HCT116 (cell line): ENCODE measurements around the gene UCN2.

ENCODE experiments used
- ATF3 ChIP-seq: IDR thresholded peaks from 2 replicates; pipeline ENCODE4 v1.6.1; 2012
- CBX3 ChIP-seq: IDR thresholded peaks from 2 replicates; pipeline ENCODE4 v1.6.1; 2012; ENCODE audit warnings: low read depth
- CTCF ChIP-seq, 3 experiments: fragments of 200-600 bp in 1 of 3; sonication (generic) in 1 of 3; IDR thresholded peaks in 2 of 3; conservative IDR thresholded peaks in 1 of 3; 2 replicates each; pipeline ENCODE4 v1.5.1; 2012 to 2017; ENCODE audit warnings: low read depth in 2 of 3, low read length in 2 of 3, antibody characterized with exemption in 1 of 3, borderline replicate concordance in 1 of 3, control low read depth in 1 of 3, mild to moderate bottlenecking in 1 of 3, mixed read lengths in 1 of 3, mixed run types in 1 of 3, moderate library complexity in 1 of 3; ENCODE audit not compliant: insufficient read depth in 1 of 3
- EGR1 ChIP-seq: IDR thresholded peaks from 2 replicates; pipeline ENCODE4 v1.6.1; 2012; ENCODE audit warnings: low read depth
- EZH2 ChIP-seq: fragments of 200-600 bp; sonication (generic); IDR thresholded peaks from 2 replicates; pipeline ENCODE4 v1.6.1; 2017; ENCODE audit warnings: antibody characterized with exemption, mixed run types
- JUND ChIP-seq: IDR thresholded peaks from 2 replicates; pipeline ENCODE4 v1.6.1; 2012
- POLR2AphosphoS5 ChIP-seq: IDR thresholded peaks from 2 replicates; pipeline ENCODE4 v1.6.1; 2011; ENCODE audit warnings: mild to moderate bottlenecking, low read depth, low read length, moderate library complexity
- TCF7L2 ChIP-seq: IDR thresholded peaks from 2 replicates; pipeline ENCODE4 v1.7.0; 2011; ENCODE audit warnings: borderline replicate concordance, inconsistent platforms; ENCODE audit not compliant: insufficient read depth, insufficient read length; ENCODE audit errors: extremely low read depth
- ZNF274 ChIP-seq: fragments of 200-500 bp; sonication (Bioruptor generic); IDR thresholded peaks from 2 replicates; pipeline ENCODE4 v1.6.1; 2014; ENCODE audit warnings: mild to moderate bottlenecking, low read depth, low read length, inconsistent platforms
- TF ChIP-seq, protein P1 (sequence below): IDR thresholded peaks from 2 replicates; pipeline ENCODE4 v1.6.1; 2011; ENCODE audit warnings: mild to moderate bottlenecking, low read length, moderate library complexity; ENCODE audit not compliant: insufficient replicate concordance; ENCODE audit errors: extremely low read depth

DNA sequence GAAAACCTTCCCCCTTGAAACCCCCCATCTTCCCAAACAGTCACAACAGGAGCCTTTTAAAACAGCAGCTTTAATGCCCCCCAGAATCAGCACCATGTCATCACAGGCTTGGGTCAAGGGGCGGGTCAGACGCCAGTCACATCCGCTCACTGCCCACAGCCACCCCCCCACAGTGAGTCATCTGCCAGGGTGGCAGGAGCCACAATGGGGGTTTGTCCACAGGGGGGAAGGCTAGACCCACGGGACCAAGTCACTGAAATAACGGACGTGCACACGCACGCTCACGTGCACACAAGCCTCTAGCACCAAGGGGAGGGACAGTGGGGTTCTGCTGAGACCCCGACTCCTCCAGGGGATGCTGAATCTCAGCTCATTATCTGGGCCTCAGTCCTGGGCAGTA, 441 bp upstream of the UCN2 start:
- no peak for TF ChIP-seq JUND
- no peak for TF ChIP-seq CTCF (IDR thresholded peaks at IDR 0.05 in 2 of 3, conservative IDR thresholded peaks at IDR 0.05 in 1 of 3; ENCODE audit: borderline replicate concordance in 1 of 3, insufficient read depth in 1 of 3, low read depth in 2 of 3, low read length in 2 of 3)
- TF ChIP-seq ATF3: no peak
- peak; percentile 31; the same call in 1 of the 2 replicates for TF ChIP-seq POLR2AphosphoS5
- TF ChIP-seq CBX3: no peak
- TF ChIP-seq TCF7L2: no peak
- TF ChIP-seq ZNF274: no peak
- TF ChIP-seq, protein P1, sequence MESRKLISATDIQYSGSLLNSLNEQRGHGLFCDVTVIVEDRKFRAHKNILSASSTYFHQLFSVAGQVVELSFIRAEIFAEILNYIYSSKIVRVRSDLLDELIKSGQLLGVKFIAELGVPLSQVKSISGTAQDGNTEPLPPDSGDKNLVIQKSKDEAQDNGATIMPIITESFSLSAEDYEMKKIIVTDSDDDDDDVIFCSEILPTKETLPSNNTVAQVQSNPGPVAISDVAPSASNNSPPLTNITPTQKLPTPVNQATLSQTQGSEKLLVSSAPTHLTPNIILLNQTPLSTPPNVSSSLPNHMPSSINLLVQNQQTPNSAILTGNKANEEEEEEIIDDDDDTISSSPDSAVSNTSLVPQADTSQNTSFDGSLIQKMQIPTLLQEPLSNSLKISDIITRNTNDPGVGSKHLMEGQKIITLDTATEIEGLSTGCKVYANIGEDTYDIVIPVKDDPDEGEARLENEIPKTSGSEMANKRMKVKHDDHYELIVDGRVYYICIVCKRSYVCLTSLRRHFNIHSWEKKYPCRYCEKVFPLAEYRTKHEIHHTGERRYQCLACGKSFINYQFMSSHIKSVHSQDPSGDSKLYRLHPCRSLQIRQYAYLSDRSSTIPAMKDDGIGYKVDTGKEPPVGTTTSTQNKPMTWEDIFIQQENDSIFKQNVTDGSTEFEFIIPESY: no peak
- TF ChIP-seq EZH2: no peak
- no peak for TF ChIP-seq EGR1
